Middle frontal gyrus (tissue), 1 donor: ENCODE results near the gene AIRE.
"Not testable (repeated sequence)": the region's sequence is repeated elsewhere in the genome, so short reads cannot be mapped to it uniquely, and the experiment has no call there.

Source experiments
- DNase-seq: peaks from one replicate; pipeline ENCODE4 v3.0.0-alpha.2; 2015; ENCODE audit warnings: low spot score; ENCODE audit errors: extremely low spot score

The AIRE gene

GRCh38 chr21:44291078-44291935 is 5.6 kb downstream of the AIRE start:
- DNase-seq, result no peak

- DNase-seq, result no peak
Measured at GRCh38 chr21:44291936-44292811, 6.5 kb downstream of the AIRE start.

GRCh38 chr21:44292812-44293195 is 7.1 kb downstream of the AIRE start:
- DNase-seq, result no peak

- no peak for DNase-seq
Measured at GRCh38 chr21:44293551-44294231, 8.0 kb downstream of the AIRE start.

- DNase-seq, result no peak
Measured at GRCh38 chr21:44294391-44295162, 8.9 kb downstream of the AIRE start.

GRCh38 chr21:44295163-44295573 is 9.5 kb downstream of the AIRE start:
- DNase-seq, result no peak

- no peak for DNase-seq
Measured at GRCh38 chr21:44295646-44296045, 10.0 kb downstream of the AIRE start.

- no peak for DNase-seq
Measured at GRCh38 chr21:44296103-44296519, 10.4 kb downstream of the AIRE start.

- DNase-seq, result no peak
Measured at GRCh38 chr21:44296916-44297315, 11.2 kb downstream of the AIRE start.

GRCh38 chr21:44297525-44298290 is 12.0 kb downstream of the AIRE start:
- peak; percentile 79 for DNase-seq

GRCh38 chr21:44298301-44298700 is 12.6 kb downstream of the AIRE start:
- DNase-seq, result no peak

- DNase-seq, result no peak
Measured at GRCh38 chr21:44299085-44299457, 13.4 kb downstream of the AIRE start.

GRCh38 chr21:44299458-44300261 is 14.0 kb downstream of the AIRE start, which contains the start of gene PFKL:
PFKL (plus strand) TSS chr21:44300053; CDS start chr21:44300106, 53 bp downstream.
- DNase-seq, result no peak

GRCh38 chr21:44300262-44300959 is 14.7 kb downstream of the AIRE start:
- DNase-seq, result no peak

GRCh38 chr21:44301141-44301540 is 15.5 kb downstream of the AIRE start:
- no peak for DNase-seq

- DNase-seq, result no peak
Measured at GRCh38 chr21:44301961-44302406, 16.3 kb downstream of the AIRE start.

- DNase-seq, result not testable (repeated sequence)
Measured at GRCh38 chr21:44302573-44303401, 17.1 kb downstream of the AIRE start.
